ENCODE data around the gene GZMA.
"Not testable (repeated sequence)": the region's sequence is repeated elsewhere in the genome, so short reads cannot be mapped to it uniquely, and the experiment has no call there.

DNA sequence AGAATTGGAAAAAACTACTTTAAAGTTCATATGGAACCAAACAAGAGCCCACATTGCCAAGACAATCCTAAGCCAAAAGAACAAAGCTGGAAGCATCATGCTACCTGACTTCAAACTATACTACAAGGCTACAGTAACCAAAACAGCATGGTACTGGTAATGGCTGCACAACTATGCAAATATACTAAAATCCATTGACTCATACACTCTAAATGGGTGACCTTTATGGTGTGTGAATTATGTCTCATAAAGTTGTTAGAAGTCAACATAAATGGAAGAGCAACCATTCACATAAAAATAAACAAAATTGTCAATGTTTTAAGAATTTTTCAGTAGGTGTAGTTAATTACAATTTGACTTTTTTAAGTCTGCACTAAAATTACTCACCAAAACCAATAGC, 1.3 kb upstream of the GZMA start:
- TF ChIP-seq, protein P1, sequence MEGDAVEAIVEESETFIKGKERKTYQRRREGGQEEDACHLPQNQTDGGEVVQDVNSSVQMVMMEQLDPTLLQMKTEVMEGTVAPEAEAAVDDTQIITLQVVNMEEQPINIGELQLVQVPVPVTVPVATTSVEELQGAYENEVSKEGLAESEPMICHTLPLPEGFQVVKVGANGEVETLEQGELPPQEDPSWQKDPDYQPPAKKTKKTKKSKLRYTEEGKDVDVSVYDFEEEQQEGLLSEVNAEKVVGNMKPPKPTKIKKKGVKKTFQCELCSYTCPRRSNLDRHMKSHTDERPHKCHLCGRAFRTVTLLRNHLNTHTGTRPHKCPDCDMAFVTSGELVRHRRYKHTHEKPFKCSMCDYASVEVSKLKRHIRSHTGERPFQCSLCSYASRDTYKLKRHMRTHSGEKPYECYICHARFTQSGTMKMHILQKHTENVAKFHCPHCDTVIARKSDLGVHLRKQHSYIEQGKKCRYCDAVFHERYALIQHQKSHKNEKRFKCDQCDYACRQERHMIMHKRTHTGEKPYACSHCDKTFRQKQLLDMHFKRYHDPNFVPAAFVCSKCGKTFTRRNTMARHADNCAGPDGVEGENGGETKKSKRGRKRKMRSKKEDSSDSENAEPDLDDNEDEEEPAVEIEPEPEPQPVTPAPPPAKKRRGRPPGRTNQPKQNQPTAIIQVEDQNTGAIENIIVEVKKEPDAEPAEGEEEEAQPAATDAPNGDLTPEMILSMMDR (IDR thresholded peaks at IDR 0.05) = not testable (repeated sequence)
- not testable (repeated sequence) for TF ChIP-seq POLR2A (IDR thresholded peaks at IDR 0.05)
